ACC112 (cell line): ENCODE data around the gene CRYBG1.

ENCODE experiments used
- H2AFZ ChIP-seq: fragments of 200-600 bp; sonication (generic); one replicate; pipeline ENCODE4 v1.6.0; 2017; ENCODE audit warnings: antibody characterized with exemption, low read length; ENCODE audit not compliant: unreplicated experiment
- H3K27ac ChIP-seq: fragments of 200-600 bp; sonication (generic); 2 replicates; pipeline ENCODE4 v1.5.1; 2014; ENCODE audit warnings: low read depth, mild to moderate bottlenecking, antibody characterized with exemption, low read length, moderate library complexity
- H3K27me3 ChIP-seq: fragments of 200-600 bp; sonication (generic); 2 replicates; pipeline ENCODE4 v1.6.1; 2014; ENCODE audit warnings: mild to moderate bottlenecking, antibody characterized with exemption, low read length, moderate library complexity, mixed read lengths; ENCODE audit not compliant: insufficient read depth
- H3K36me3 ChIP-seq: fragments of 200-600 bp; sonication (generic); 2 replicates; pipeline ENCODE4 v1.6.1; 2016; ENCODE audit warnings: mild to moderate bottlenecking, antibody characterized with exemption, low read length, moderate library complexity, mixed read lengths; ENCODE audit not compliant: insufficient read depth
- H3K4me1 ChIP-seq: fragments of 200-600 bp; sonication (generic); one replicate; pipeline ENCODE4 v1.6.1; 2016; ENCODE audit warnings: low read length, mixed read lengths; ENCODE audit not compliant: insufficient read depth, unreplicated experiment, control insufficient read depth
- H3K4me3 ChIP-seq: fragments of 200-600 bp; sonication (generic); 2 replicates; pipeline ENCODE4 v1.5.1; 2014; ENCODE audit warnings: mild to moderate bottlenecking, low read depth, low read length
- H3K79me2 ChIP-seq: fragments of 200-600 bp; sonication (generic); one replicate; pipeline ENCODE4 v1.6.0; 2016; ENCODE audit warnings: low read length; ENCODE audit not compliant: control insufficient read depth, unreplicated experiment, insufficient read depth

Gene CRYBG1

GRCh38 chr6:106617302-106617701 lies 256.8 kb downstream of the CRYBG1 start:
- Histone ChIP-seq H3K4me1 (no peaks in the 10 kb centered on the region), H3K79me2 (no peaks in the 10 kb centered on the region), H3K36me3 (0 out of 2 replicates have a peak, but pooled peaks cover 3% of the 10 kb centered on the region), H2AFZ (no peak overlapping the region), H3K27me3 (no peaks in the 10 kb centered on the region), H3K27ac (no peak overlapping the region), H3K4me3 (no peak overlapping the region)

- H3K4me1 ChIP-seq, result no peaks in the 10 kb centered on the region
- no peaks in the 10 kb centered on the region for H3K79me2 ChIP-seq
- H3K27ac ChIP-seq, result no peak overlapping the region
- no peak overlapping the region for H2AFZ ChIP-seq
- no peak overlapping the region for H3K4me3 ChIP-seq
- H3K27me3 ChIP-seq, result no peaks in the 10 kb centered on the region
- peaks cover 9% of the 10 kb centered on the region; the same call in 1 of the 2 replicates for H3K36me3 ChIP-seq
Measured at GRCh38 chr6:106617857-106618256, 257.3 kb downstream of the CRYBG1 start.

GRCh38 chr6:106618324-106618723 lies 257.8 kb downstream of the CRYBG1 start:
- Histone ChIP-seq H3K27ac (no peak overlapping the region), H2AFZ (no peak overlapping the region), H3K4me3 (no peak overlapping the region), H3K27me3 (no peaks in the 10 kb centered on the region), H3K36me3 (peaks cover 9% of the 10 kb centered on the region; the same call in 1 of the 2 replicates), H3K79me2 (no peaks in the 10 kb centered on the region), H3K4me1 (no peaks in the 10 kb centered on the region)

GRCh38 chr6:106619223-106619622 lies 258.7 kb downstream of the CRYBG1 start:
- Histone ChIP-seq H3K27me3 (no peaks in the 10 kb centered on the region), H3K27ac (no peak overlapping the region), H2AFZ (no peak overlapping the region), H3K79me2 (no peaks in the 10 kb centered on the region), H3K36me3 (peaks cover 9% of the 10 kb centered on the region; the same call in 1 of the 2 replicates), H3K4me3 (no peak overlapping the region), H3K4me1 (no peaks in the 10 kb centered on the region)

- H3K27me3 ChIP-seq, result no peaks in the 10 kb centered on the region
- no peak overlapping the region for H3K4me3 ChIP-seq
- H2AFZ ChIP-seq, result no peak overlapping the region
- H3K36me3 ChIP-seq, result peaks cover 9% of the 10 kb centered on the region; the same call in 1 of the 2 replicates
- no peak overlapping the region for H3K27ac ChIP-seq
- no peaks in the 10 kb centered on the region for H3K79me2 ChIP-seq
- H3K4me1 ChIP-seq, result no peaks in the 10 kb centered on the region
Measured at GRCh38 chr6:106620931-106621672, 260.6 kb downstream of the CRYBG1 start.
